Stimulated activated CD4-positive, alpha-beta T cell treated with anti-CD3 and anti-CD28 coated beads, Interleukin-1b, Interleukin-23, amount 100 ng/mL, for 1 hour (primary cell): Measurements from ENCODE around the gene WNT8B.

Experiments
- DNase-seq, 2 donors: peaks; one replicate each; pipeline ENCODE4 v3.0.0-alpha.2; 2020; ENCODE audit warnings: low read depth in 2 of 2

WNT8B gene, protein sequence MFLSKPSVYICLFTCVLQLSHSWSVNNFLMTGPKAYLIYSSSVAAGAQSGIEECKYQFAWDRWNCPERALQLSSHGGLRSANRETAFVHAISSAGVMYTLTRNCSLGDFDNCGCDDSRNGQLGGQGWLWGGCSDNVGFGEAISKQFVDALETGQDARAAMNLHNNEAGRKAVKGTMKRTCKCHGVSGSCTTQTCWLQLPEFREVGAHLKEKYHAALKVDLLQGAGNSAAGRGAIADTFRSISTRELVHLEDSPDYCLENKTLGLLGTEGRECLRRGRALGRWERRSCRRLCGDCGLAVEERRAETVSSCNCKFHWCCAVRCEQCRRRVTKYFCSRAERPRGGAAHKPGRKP

DNA sequence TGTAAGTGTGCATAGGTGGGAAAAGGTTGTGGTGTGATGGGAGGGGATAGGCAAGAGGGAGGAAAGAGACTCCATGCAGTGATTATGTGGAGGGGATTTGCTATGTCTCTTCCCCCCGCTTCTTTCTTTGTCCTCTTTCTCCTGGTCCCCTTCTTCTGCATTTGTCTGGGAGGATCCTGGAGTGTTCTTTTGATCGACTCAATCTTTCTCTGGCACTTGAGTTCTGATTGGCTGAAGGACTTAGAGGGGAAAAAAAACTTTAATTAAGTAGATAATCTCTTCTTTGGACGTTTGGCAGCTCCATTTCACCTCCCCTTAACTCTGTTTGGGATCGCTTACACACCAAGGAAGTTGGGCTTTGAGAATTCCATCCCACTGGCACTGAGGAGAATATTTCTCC lies at the start of gene WNT8B:
WNT8B (plus strand) TSS at position 301 of the 400 bp plus-strand sequence. CDS start 160 bp downstream, outside the sequence.
- no peak for DNase-seq

DNA sequence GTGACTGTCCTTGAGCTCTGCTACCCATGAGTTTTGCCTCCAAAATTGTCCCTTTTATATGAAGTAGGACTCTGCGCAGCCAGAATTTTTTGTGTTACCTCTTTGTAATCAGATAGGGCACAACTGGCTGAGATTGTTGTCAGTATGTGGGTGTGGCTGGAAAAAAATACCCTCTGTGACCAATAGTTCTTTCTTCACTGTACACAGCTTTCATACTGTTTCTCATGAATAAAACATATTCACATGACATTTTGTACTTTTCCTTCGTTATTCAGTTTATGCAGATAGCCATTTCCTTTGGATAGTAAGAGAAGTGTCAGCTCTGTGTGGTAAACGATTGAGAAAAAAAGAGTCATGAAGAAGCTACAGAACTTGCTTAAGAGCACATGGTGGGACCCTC lies 49.6 kb upstream of the WNT8B start:
- DNase-seq: no peak

DNA sequence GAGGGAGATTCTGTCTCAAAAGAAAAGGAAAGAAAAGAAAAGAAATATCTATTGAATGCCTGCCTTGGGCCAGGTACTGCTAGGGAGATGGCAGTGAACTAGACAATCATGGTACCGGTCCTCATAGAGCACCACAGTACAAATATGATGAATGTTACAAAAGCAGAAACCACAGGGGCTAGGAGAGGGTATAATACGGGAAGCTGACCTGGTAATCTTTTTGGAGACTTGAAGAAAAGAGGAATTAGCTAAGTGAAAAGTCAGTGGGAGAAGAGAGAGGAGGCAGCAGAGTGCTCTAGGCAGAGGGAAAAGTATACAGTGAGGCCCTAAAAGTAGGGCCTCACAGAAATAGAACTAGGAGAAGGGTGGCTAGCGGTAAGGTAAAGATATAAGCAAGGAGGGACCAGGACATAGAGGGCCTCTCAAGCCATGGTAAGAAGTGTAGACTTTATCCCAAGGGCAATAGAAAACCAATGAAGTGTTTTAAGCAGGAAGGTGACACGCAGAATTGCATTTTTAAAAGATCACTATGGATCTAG lies 42.8 kb upstream of the WNT8B start:
- no peak for DNase-seq

DNA sequence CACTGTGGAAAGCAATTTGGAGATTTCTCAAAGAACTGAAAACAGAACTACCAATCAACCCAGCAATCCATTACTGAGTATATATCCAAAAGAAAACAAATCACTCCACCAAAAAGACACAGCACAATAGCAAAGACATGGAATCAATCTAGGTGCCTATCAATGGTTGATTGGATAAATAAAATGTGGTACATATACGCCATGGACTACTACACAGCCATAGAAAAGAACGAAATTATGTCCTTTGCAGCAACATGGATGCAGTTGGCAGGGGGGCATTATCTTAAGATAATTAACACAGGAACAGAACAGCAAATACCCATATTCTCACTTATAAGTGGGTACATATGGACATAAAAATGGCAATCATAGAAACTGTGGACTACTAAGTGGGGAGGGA lies 35.4 kb upstream of the WNT8B start:
- no peak for DNase-seq

DNA sequence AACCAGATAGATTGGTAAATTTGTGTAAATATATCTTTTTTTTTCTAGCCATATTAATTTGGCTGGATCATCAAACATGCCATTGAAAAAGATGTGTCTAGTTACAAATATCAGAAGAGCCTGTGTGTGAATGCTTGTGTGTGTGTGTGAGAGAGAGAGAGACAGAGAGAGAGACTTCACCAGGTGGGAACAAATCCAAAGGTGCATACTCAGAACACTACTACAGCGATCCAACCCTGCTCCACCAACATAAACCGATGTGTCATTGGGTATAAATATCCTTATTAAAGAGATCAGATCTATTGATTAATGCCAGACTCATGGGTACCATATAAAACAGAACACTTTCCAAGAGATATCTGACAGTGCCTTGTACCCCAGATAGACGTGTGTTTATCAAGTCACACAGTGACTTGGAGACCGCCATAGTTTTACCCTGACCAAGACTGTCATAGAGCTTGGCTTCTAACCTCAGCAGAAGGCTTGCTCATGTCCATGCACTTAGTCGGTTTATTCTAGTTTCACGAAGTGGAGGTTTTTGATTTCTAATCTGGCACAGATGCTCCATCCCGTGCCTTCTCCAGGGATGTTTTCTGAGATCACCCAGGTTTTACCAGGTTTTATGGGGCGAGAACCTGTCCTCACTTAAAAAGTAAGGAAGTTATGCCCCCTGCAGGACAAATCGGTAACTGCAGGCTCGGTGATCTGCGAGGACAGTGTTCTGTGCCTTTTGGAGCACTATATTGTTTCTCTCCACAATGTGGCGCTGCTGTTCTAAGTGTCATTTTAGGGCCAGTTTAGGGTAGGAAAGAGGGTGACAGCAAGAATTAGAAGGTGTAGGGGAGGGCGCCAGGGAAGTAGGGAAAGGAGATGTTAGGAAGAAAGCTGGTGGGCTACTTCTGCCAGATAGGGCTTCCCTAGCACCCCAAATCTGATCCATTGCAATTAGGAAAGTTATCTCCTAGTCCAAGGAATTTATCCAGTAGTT lies 29.3 kb upstream of the WNT8B start:
- DNase-seq: peak; percentile 93 to 98

DNA sequence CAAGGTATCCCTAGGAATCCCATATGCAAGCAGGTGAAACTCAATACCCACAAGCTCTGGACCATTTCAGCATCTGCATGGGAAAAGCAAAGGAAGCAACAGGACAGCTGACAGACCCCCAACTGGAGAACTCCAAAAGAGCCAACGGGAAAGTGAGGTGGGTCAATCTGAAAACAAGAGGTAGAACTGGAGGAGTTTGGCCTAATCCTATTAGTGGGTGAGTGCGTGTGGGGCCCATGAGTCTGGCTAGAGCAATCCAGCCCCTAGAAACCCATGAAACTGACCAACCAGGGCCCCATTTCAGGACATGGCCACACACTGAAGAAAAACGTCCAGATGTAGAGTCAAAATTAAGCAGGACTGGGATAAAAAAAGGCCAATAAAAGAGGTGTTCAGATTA lies 26.6 kb upstream of the WNT8B start:
- DNase-seq: no peak

DNA sequence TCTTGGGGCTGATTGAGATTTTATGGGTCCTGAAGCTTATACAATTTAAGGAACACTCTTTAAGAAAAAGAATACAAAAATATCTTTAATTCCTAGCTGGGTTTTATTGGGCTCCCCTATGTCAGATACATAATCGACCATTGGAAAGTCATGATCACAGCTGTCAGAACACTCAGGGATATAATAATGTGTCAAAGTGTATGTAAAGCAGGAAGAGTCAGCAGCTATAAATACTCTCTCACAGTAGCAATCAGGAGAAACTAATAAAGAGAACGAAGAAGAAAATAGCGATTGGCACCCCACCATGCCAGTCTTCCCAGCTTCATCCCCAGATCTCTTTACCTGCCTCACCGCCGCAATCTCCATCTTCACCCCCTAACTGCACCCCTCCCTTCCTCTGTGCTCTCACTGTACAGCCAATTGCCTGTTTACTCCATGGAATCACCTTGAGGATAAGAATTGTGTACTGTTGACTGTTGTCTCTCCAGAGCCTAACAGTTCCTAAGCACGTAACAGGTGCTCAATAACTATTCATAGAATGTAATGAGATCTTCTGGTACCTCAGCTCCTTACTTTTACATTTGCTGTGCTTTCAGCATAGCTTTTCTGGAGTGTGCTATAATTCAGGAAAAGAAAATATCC lies 24.0 kb upstream of the WNT8B start:
- DNase-seq: no peak

DNA sequence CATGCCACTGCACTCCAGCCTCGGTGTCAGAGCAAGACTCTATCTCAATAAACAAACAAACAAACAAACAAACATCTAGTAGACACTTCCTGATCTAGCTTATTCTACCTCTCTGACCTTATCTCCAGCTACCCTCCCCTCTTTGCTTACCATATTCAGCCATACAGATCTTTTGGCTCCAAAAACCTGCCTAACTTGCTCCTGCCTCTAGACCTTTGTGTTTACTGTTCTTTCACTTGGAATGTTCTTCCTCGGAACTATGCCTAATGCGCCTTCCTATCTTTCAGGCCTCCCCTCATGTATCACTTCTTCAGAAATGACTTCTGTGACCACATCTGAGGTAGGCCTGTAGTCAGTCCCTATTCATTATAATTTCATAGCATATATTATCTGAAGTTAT lies 20.3 kb upstream of the WNT8B start:
- no peak for DNase-seq

DNA sequence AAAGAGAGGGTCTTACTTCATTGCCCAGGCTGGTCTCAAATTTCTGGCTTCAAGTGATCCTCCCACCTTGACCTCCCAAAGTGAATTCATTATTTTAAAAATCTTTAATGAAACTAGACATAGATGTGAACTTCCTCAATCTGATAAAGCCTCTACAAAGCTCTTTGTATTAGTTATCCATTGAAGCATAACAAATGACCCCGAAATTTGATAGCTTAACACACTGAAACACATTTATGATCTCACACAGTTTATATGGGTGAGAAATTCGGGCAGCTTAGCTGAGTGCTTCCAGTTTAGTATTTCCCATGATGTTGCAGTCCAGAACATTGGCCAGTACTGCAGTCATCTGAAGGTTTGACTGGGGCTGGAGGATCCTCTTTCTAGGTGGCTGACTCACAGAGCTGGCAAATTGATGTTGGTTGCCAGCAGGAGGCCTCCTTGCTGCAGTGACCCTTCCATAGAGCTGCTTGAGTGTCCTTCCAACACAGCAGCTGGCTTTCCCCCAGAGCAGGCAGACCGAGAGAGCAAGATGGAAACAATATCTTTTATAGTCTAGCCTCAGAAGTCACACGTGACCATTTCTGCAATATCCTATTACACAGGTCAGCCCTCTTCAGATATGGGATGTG lies 16.6 kb upstream of the WNT8B start:
- DNase-seq: no peak

DNA sequence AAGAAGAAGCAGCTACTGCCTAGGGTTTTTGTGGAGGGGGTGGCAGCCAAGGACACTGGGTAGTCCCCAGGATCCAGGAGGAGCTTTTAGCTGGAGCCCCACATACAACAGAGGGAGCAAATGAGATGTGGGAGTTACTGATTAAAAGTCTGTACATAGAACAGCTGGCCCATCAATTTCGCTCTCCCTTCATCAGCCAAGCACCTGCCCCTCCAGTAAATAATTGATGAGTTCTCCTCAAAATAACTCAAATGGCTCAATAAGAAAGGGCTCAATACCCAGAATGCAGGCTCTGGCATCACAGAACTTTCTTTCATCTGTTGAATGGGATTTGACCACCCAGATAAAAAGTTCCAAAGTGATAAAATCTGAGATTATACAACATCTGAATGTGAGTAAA lies 15.1 kb upstream of the WNT8B start:
- DNase-seq: no peak

DNA sequence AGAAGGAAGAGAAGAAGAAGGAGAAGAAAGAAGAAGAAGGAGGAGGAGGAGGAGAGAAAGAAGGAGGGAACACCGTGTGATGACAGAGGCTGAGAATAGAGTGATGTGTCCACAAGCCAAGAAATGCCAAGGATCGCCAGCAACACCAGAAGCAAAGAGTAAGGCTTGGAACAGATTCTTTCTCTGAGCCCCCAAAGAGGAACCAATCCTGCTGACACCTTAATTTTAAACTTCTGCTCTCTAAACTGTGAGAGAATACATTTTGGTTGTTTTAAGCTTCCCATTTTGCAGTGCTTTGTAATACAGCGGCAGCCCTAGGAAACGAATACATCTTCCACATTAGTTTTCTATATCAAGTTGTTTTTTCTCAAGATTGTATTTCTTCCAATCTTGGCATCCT lies 13.9 kb upstream of the WNT8B start:
- no peak for DNase-seq

DNA sequence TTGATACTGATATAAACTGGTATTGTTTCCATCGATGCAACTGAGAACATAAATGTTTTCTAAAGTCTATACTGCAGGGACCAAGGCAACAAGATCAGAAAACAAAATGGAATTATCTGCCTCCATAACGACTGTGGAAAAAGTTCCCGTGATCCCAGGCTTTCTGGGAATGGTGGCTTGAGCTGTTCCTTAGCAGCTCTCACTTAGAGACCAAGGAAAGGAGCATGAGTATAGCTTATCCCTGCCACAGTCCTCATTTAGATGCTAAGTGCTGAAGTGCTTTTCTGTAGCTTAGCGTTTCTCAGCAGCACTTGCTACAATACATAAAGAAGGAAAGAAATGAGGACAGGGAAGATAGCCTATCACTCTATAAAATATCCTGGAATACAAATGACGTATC lies 5.5 kb downstream of the WNT8B start:
- DNase-seq: no peak

DNA sequence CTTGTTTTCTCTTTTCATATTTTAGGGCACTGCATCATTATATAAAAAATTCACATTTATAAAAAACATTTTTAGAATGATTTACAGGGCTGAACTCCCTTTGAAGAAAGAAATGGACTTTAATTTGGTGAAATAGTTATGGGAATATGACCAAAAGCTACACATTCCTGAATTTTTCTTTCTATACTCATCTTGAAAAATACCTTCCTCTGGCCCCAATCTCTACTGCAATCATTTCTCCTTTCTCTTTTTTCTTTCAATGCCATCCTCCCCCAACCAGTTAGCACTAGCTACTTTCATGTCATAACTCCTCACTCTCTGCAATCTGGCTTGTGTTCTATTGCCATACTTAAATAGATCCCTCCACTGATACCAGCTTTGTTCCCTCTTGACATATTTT lies 6.2 kb downstream of the WNT8B start:
- no peak for DNase-seq

DNA sequence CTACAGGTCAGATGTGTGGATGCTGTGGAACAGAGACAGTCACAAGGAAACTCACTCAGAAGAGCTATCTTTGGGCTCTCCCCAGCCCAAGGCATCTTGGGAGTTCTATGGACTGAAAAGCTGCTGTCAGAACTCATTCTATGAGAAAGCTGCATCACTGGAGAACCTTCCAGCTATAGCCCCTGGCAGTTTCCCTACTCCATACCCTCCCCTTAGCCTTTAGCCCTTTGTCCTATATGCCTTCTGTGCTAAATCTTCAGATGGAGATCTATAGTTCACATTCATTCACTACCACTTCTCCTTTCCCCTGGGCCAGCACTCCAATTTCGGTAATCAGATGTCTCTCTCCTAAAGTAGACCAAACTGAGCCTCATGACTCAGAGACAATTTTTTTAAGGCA lies 6.9 kb downstream of the WNT8B start:
- no peak for DNase-seq

DNA sequence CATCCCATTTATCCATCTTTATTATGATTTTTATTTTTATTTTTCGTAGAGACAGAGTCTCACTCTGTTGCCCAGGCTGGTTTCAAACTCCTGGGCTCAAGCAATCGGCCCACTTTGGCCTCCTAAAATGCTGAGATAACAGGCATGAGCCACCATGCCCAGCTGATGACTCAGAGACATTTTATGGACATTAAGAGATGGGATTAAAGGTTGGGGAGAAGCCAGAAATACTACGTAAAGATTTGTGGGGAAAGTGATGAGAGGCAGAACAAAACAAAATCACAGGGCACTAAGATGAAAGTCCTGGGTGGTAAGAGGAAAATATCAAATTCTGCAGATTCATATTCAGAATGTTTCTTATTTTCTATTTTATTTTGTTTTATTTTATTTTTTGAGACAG lies 7.6 kb downstream of the WNT8B start:
- DNase-seq: no peak

DNA sequence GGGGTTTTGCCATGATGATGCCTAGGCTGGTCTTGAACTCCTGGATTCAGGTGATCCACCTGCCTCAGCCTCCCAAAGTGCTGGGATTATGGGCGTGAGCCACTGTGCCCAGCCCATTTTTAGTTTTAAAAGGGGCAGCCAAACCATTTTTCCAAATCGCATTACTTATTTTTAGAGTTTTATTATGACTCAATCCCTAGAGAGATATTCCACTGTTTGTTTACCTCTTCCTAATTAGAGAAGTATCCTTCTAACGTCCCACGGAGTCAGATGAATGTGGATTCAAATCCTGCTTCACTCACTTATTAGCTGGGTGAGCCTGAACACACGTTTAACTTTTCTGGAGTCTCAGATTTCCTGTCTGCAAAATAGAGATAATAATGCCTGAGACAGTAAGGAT lies 15.2 kb downstream of the WNT8B start:
- DNase-seq: no peak

DNA sequence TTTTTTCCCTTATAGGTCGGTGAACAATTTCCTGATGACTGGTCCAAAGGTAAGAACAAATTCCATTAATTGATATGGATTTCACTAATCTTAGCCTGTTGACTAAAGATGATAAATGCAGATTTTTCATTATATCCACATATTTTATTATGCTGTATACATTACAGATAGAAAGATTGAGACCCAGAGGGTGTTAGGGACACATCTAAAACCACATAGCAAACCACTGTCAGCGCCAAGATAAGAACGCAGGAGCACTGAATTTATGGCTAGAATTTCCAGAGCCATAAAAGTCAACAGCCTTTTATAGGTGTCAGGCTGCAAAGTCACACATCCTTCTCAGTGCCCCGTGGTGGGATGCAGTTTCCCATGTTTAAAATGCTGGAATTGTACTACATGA lies 16.2 kb downstream of the WNT8B start:
- DNase-seq: no peak

DNA sequence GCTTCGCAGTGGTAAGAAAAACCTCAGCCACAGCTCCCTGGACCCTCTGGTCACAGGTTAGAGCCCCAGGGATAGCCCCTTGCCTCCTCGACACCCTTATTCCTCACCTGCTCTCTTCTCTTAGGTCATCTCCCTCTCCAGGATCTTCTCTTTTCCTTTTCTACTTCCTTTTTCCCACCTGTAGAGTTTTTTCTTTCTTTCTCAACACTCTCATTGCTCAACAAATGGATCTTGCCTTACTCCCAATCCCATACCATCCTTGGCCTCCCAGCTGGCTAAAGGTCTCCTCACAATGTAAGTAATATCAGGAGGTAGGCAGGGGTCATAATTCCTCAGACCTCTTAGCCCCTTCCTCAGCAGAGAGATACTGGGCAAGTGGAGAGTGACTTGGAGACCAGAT lies 17.2 kb downstream of the WNT8B start:
- no peak for DNase-seq

DNA sequence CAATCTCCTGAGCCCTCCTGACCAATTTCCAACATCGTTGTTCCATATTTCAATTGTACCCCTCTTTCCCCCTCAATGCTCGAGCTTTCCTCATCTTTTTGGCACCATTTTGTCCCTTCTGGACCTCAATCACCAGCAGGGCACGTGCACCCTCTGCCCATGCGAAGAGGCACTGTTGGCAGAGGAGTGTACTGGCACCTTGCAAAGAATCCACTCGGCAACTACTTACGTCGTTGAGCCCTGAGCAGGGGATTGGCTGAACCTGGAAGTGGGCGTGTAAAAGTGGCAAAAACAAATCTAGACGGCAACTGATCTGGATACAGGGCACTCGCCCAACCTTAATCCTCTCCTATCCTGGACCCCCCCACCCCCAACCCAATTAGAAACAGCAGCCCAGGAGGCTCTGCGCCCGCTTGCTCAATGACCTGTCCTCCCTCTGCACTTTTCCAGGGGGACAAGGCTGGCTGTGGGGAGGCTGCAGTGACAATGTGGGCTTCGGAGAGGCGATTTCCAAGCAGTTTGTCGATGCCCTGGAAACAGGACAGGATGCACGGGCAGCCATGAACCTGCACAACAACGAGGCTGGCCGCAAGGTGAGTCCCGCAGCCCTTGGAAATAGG lies 18.8 kb downstream of the WNT8B start:
- peak; percentile 68 to 92 for DNase-seq

DNA sequence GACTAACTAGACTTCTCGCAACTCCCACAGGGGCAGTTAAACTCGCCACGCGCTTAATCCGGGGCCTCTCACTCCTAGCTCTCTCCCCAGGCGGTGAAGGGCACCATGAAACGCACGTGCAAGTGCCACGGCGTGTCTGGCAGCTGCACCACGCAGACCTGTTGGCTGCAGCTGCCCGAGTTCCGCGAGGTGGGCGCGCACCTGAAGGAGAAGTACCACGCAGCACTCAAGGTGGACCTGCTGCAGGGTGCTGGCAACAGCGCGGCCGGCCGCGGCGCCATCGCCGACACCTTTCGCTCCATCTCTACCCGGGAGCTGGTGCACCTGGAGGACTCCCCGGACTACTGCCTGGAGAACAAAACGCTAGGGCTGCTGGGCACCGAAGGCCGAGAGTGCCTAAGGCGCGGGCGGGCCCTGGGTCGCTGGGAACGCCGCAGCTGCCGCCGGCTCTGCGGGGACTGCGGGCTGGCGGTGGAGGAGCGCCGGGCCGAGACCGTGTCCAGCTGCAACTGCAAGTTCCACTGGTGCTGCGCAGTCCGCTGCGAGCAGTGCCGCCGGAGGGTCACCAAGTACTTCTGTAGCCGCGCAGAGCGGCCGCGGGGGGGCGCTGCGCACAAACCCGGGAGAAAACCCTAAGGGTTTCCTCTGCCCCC lies 19.5 kb downstream of the WNT8B start:
- DNase-seq: peak; percentile 10 to 43

DNA sequence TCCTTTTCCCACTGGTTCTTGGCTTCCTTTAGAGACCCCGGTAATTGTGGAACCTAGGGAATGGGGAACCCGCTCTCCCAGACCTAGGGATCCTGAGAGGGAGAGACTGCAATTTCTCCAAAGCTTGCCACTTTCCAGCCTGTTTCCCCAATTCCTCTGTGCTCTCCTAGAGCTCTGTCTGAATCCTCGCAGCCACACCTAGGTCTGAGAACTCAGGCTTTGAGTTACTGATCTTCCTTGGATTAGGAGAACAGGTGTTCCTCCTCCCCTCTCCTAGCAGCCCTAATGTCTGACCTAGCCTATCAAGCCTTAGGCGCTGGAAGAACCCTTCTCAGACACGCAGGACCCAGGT lies 20.0 kb downstream of the WNT8B start:
- DNase-seq: no peak
